Measurements from ENCODE around the gene ATP6V0C. TPM values are rescaled to one million over a fixed set of nuclear protein-coding genes. Genes with fewer than 3 reads are reported as not detected.

The ATP6V0C gene
- polyA plus RNA-seq, 3 donors = 176 to 310 (median 187) TPM

- peaks cover 24 to 29% of the 10 kb centered on the region in 2 donors for H3K27me3 ChIP-seq (ENCODE audit: control insufficient read depth in 2 of 2, insufficient read depth in 2 of 2, low read length in 2 of 2)
- no peak for TF ChIP-seq CTCF (IDR thresholded peaks at IDR 0.05)
- no peaks in the 10 kb centered on the region for H3K36me3 ChIP-seq (replicated peaks in 1 of 2; ENCODE audit: control insufficient read depth in 1 of 2, insufficient read depth in 2 of 2, low read length in 2 of 2)
- peak; percentile 73 to 81 (median 79) for DNase-seq
- peak within 1 kb of the TSS; percentile 77 to 86 for H3K4me3 Mint-ChIP-seq
- intact Hi-C loops (cut with micrococcal nuclease) = loop anchor here (1.0 to 10.0 kb wide), 3 partner anchors 13 to 50 kb away; partner anchors contain the start of gene CCNF (in 1 of the 2)
- peaks cover 26 to 34% (median 29%) of the 10 kb centered on the region in 3 donors for H3K27me3 Mint-ChIP-seq (ENCODE audit: low read depth in 3 of 3)
- peaks cover 54% of the 10 kb centered on the region for H3K79me2 ChIP-seq (ENCODE audit: insufficient read depth, low read length)
- H3K9me3 ChIP-seq (replicated peaks in 1 of 2; ENCODE audit: control insufficient read depth in 1 of 2, insufficient read depth in 1 of 2, low read length in 2 of 2) = peaks cover 0 to 15% of the 10 kb centered on the region in 2 donors
- peak within 1 kb of the TSS; percentile 80 for H3K4me2 ChIP-seq (replicated peaks; ENCODE audit: extremely low read depth, low read length, poor library complexity, severe bottlenecking)
- WGBS (ENCODE audit: insufficient coverage) = under 1% methylated on average over 71 of the region's 77 CpGs
- peaks cover 0 to 9% (median 5%) of the 10 kb centered on the region in 7 donors for H3K9me3 Mint-ChIP-seq
- peaks cover 1 to 22% of the 10 kb centered on the region in 2 donors for H3K36me3 Mint-ChIP-seq
- H3K27ac Mint-ChIP-seq = peak within 1 kb of the TSS in 5 of 7 donors; percentile 20 to 68 (median 46)
- peaks cover 18 to 62% of the 10 kb centered on the region in 2 donors for H3K4me1 ChIP-seq (ENCODE audit: control insufficient read depth in 1 of 2, insufficient read depth in 2 of 2, low read length in 2 of 2)
- H4K20me1 ChIP-seq (ENCODE audit: insufficient read depth, low read length) = peaks cover 30% of the 10 kb centered on the region
- H3K4me1 Mint-ChIP-seq = peaks cover 36% of the 10 kb centered on the region
- H2AFZ ChIP-seq (ENCODE audit: insufficient read depth, low read depth, low read length, poor library complexity, severe bottlenecking) = peak within 1 kb of the TSS; percentile 83
- peak within 1 kb of the TSS; percentile 56 to 73 (median 64) for H3K4me3 ChIP-seq (replicated peaks in 1 of 3; ENCODE audit: low read depth in 2 of 3, low read length in 3 of 3)
- peak within 1 kb of the TSS; percentile 75 for H3K9ac ChIP-seq (ENCODE audit: insufficient read depth, low read length, poor library complexity, severe bottlenecking)
- peak within 1 kb of the TSS in 1 of 2 donors; percentile 75 for H3K27ac ChIP-seq (ENCODE audit: low read depth in 1 of 2, low read length in 2 of 2)
These were observed 38.8 kb upstream of the ATP6V0C start, which contains the start of gene TBC1D24 for GRCh38 chr16:2474877-2475412. Gene TBC1D24, plus strand, starts transcription at chr16:2475127. Its CDS starts 21,022 bp downstream, at chr16:2496149.

- peak overlapping the region in 1 of 7 donors; percentile 41 for H3K27ac Mint-ChIP-seq
- intact Hi-C loops (cut with micrococcal nuclease) = loop anchor here in 1 of 2 donors (1.0 to 10.0 kb wide), 2 partner anchors 13 to 51 kb away; partner anchors contain the start of gene CCNF
These were observed 38.1 kb upstream of the ATP6V0C start for GRCh38 chr16:2475413-2476344.

More at GRCh38 chr16:2475413-2476344, 38.1 kb upstream of the ATP6V0C start:
- peak; percentile 32 to 47 (median 41) for DNase-seq
- Histone ChIP-seq H3K27ac (ENCODE audit: low read depth in 1 of 2, low read length in 2 of 2) (peak overlapping the region in 1 of 2 donors; percentile 31), H2AFZ (ENCODE audit: insufficient read depth, low read depth, low read length, poor library complexity, severe bottlenecking) (peak overlapping the region; percentile 52), H4K20me1 (ENCODE audit: insufficient read depth, low read length) (peaks cover 28% of the 10 kb centered on the region), H3K4me3 (replicated peaks in 1 of 3; ENCODE audit: low read depth in 2 of 3, low read length in 3 of 3) (peak overlapping the region; percentile 29 to 73 (median 47)), H3K27me3 (ENCODE audit: control insufficient read depth in 2 of 2, insufficient read depth in 2 of 2, low read length in 2 of 2) (peaks cover 16 to 22% of the 10 kb centered on the region in 2 donors), H3K9ac (ENCODE audit: insufficient read depth, low read length, poor library complexity, severe bottlenecking) (peak overlapping the region; percentile 51), H3K79me2 (ENCODE audit: insufficient read depth, low read length) (peaks cover 61% of the 10 kb centered on the region), H3K4me1 (ENCODE audit: control insufficient read depth in 1 of 2, insufficient read depth in 2 of 2, low read length in 2 of 2) (peaks cover 18 to 62% of the 10 kb centered on the region in 2 donors), H3K9me3 (replicated peaks in 1 of 2; ENCODE audit: control insufficient read depth in 1 of 2, insufficient read depth in 1 of 2, low read length in 2 of 2) (peaks cover 0 to 10% of the 10 kb centered on the region in 2 donors), H3K4me2 (replicated peaks; ENCODE audit: extremely low read depth, low read length, poor library complexity, severe bottlenecking) (peak overlapping the region; percentile 80), H3K36me3 (replicated peaks in 1 of 2; ENCODE audit: control insufficient read depth in 1 of 2, insufficient read depth in 2 of 2, low read length in 2 of 2) (no peaks in the 10 kb centered on the region)
- Mint-ChIP-seq H3K4me1 (peaks cover 37% of the 10 kb centered on the region), H3K9me3 (peaks cover 0 to 9% (median under 1%) of the 10 kb centered on the region in 7 donors), H3K27me3 (ENCODE audit: low read depth in 3 of 3) (peaks cover 19 to 27% (median 23%) of the 10 kb centered on the region in 3 donors), H3K36me3 (peaks cover 0 to 23% of the 10 kb centered on the region in 2 donors), H3K4me3 (peak overlapping the region; percentile 61 to 70)
- WGBS (ENCODE audit: insufficient coverage) = 15% methylated on average over 53 of the region's 55 CpGs
- TF ChIP-seq CTCF (IDR thresholded peaks at IDR 0.05) = no peak

All from CD14-positive monocyte (primary cell).